Islet of Langerhans (tissue), 1 donor: ENCODE results near the gene PALLD.
"Not testable (repeated sequence)": the region's sequence is repeated elsewhere in the genome, so short reads cannot be mapped to it uniquely, and the experiment has no call there.

Source experiments
- FAIRE-seq: peaks from one replicate; lab custom pipeline; 2011; peaks lifted over from hg19 to GRCh38; lab: Jason Lieb, UNC

The PALLD gene

DNA sequence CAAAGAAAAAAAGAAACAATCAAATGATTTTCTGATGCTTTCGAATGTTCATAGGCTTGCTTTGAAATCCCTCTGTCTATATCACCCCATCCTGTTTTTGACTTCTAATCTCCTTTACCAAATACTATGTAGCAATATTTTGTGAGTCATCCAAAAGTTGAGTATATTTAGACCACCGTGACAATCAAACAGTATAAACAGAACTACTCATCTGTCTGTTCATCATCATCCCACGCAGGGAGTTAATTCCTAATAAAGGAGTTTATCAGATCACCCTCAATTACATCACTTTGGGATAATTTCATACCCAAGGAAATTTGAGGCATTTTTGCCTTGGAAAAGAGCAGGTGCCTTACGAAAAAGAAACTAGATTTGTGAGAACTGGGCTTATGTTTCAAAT lies 300.3 kb downstream of the PALLD start:
- peak; percentile 36 for FAIRE-seq

DNA sequence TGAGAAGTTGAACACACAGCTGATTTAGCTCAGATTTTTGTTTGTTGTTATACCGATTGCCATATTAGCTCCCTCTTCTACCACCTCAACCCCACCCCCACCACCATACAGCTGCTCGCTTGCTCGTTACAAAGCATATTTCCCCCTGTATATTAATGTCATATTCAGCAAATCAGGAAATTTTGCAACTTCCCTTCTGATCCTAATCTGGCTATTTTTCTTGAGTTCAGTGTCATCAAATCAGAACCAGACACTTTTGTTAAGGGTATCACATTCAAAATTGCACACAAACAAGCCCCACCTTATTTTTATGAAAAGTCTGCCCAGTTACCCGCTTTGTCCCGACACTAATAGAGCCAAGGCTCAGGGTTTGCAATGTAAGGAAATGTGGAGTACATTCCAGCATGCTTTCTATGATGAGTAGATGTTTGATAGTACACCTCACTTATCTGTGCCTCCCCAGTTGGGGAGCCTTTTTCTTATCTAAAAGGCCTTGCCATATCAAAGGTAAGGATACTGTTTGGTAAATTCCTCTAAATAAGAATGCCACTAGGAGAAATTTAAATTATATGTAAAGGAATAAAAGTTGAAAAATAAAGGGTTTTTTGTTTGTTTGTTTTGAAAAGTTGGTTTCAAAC lies 301.0 kb downstream of the PALLD start:
- FAIRE-seq, result no peak

GRCh38 chr4:168800926-168801325 lies 304.1 kb downstream of the PALLD start:
- FAIRE-seq, result no peak

- no peak for FAIRE-seq
Measured at GRCh38 chr4:168802222-168802621, 305.4 kb downstream of the PALLD start.

DNA sequence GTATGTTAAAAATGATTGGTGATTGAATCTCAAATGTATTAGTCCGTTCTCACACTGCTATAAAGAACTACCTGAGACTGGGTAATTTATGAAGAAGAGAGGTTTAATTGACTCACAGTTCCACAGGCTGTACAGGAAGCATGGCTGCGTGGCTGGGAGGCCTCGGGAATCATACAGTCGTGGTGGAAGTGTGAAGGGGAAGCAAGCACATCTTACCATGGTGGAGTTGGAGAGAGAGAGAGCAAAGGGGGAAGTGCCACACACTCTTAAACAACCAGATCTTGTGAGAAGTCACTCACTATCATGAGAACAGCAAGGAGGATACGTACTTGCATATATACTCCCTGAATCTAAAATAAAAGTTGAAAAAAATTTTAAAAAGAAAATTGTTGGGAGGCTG lies 306.2 kb downstream of the PALLD start:
- not testable (repeated sequence) for FAIRE-seq

DNA sequence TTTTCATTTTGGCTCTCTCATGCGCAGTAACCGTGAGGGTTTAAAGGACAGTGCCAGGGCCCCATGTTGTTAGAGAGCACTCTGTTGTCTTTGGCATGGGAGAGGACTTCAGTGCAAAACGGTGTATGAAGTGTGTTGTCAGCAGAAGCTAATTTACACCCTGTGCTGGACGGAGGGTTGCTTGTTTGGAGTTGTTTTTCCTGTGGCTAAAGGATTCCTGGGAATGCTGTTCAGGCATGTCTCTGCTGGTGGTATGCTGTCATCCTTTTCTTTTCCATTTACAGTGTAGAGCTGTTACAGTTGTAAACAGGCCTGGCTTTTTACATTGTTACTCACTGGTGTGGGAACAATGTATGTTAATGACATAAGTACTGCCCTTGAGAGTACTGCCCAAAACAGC lies 306.9 kb downstream of the PALLD start:
- no peak for FAIRE-seq

GRCh38 chr4:168804146-168804545 lies 307.3 kb downstream of the PALLD start:
- FAIRE-seq, result no peak

- no peak for FAIRE-seq
Measured at GRCh38 chr4:168805341-168805740, 308.5 kb downstream of the PALLD start.

- not testable (repeated sequence) for FAIRE-seq
Measured at GRCh38 chr4:168806247-168806646, 309.4 kb downstream of the PALLD start.

DNA sequence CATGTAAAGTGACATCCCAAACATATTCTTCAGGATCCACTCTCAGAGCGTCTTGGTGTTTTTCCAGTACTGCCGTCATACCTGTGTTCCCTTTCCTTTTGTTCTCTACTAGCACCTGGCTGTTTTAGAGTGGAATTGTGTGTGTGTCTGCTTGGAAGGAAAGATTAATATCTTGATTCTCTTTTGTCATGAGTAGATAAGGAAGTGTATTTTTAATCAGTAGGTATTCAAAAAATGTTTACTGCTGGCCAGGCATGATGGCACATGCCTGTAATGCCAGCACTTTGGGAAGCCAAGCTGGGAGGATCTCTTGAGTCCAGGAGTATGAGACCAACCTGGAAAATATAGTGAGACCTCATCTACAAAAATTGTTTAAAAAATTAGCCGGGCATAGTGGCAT lies 314.4 kb downstream of the PALLD start:
- no peak for FAIRE-seq

- FAIRE-seq, result no peak
Measured at GRCh38 chr4:168811786-168812651, 315.2 kb downstream of the PALLD start.

DNA sequence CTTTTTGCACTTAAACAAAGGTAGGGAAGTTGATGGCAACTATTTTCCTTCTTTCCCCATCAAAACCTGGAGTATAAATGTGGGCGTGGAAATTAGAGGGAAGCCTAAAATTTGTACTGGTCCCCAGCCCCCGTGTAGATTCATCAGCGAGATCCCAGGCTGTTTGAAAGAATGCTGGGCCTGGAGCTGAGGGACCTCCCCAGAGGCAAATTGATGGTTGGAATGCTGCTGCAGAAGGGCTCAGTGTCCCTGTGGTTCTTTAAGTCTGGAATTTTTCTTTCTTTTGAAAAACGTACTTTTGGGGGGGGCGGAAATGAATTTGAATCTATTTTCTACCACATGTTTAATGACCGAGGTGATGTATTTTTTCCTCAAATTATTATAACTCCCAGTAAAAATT lies 316.0 kb downstream of the PALLD start:
- no peak for FAIRE-seq

DNA sequence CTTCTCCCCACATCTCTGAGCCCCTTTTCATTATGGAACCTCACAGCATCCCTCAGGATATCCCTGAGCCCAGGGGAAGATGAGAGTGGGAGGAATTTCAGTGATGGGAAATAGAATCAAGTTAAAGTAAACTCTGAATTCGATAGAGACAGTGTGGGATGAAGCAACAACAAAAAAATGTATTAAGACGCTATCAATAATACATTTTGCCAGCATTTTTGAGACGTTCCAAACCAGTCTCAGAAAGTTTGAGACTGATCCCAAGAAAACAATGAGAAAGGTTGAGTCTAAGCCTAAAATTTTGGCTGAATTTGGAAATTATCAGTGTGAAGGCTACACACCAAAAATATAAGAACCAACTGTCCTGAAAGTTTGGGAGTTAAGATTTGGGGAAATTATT lies 317.0 kb downstream of the PALLD start:
- no peak for FAIRE-seq

DNA sequence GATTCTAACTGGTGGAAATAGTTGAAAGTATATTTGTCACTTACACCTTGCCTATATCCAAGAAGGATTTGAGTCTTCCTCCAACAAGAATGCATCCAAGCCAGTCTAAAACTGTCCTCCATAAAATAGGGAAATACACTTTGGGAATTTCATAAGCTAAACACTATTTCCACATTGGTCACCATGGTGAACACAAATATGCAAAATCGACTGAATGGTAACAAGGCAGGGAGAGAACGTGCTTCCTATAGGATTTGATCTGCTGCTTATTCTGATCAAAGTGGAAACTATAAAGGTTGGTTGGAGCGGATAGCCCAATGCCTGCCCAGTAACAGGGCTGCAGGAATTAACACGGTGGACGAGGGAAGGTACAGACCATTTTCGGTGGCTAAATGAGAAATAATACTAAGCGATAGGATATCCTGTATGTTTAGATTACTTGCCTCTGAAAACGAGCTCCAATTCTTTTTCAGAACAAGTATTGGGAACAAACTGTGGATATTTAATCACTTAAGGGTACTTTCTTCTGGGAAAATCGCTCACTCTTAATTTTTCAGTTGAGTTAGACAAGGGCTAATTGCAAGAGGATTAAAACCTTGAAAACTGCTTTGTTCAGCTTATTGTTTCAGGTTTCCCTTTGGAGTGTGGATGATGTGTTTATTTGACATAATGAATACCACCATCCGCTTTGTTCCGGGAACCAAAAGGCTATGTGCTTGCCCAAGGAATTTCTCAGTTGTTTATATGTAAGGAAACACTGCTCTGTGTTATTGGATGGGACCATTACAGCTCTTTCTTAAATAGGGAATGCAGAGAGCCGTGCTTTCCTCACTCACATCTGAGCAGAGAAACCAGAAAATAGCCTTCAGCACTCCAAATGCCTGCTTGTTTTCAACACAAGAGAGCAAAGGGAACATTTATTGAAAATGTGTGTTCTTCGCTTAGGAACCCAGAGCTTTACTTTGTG lies 318.8 kb downstream of the PALLD start:
- FAIRE-seq, result peak; percentile 24

- peak; percentile 88 for FAIRE-seq
Measured at GRCh38 chr4:168817370-168817769, 320.5 kb downstream of the PALLD start.

DNA sequence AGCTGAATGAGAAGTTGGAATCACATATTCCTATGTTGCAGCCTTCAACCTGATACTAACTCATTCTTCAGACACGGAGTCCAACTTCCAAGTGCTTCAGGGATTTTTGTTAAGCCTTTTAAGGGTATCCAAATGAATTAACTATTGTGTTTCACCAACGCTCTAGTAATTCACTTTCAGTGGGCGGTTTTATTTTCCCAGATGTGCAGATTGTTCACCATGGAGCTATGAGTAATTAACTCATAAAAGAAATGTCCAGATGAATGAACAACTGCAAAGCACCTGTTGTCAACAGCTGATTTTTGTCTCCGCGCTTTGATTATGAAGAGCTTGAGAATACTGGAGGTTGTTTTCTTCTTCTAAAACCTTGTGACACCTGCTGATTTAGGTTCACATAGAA lies 325.6 kb downstream of the PALLD start:
- no peak for FAIRE-seq

GRCh38 chr4:168825975-168826374 lies 329.1 kb downstream of the PALLD start:
- no peak for FAIRE-seq

- no peak for FAIRE-seq
Measured at GRCh38 chr4:168826620-168827019, 329.8 kb downstream of the PALLD start.

DNA sequence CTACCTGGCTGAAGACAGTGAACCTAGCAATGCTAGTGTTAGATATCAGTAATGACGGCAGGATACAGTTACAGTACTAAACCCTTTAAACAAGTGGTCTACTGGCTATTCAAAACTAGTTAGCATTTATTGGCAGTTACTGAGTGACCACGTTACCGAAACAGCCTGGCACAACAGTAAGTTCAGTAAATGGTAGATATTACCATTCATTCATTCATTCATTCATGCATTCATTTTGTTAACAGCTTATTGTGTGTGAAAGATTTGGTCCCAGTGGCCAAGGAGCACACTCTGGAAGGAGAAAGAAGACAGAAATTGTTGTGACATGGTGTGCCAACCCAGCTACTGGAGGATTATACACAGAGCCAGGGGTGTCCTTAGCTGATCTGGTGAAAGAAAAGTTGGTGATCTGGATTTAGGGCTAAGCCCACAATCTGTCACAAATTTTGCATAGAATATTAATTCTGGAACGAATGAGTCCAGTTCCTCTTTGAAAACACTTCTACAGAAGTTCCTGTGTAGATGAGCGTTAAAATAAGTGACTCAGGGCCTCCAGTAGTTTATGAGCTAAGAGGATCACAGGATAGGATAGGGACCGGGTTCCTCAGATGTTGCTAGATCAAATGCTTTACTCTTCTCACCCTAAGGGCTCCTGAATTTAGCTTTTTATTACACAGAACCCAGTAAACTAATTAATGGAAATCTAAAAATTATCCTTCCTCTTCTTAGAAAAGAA lies 334.1 kb downstream of the PALLD start:
- FAIRE-seq, result no peak

DNA sequence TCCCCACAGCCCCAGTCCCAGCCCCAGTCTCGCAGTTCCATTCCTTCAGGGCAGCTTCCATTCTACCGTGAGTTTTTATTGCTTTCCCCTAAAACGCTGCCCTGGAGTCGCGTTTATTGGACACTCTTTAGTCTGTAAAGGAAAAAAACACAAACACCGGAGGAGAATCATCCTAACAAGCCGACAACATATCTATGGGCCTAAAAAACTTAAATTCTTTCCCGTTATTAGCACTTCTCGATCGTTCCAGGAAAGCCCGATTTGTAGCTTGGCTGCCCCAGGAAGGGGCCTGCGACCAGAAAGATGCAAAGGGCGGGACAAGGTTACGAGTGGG lies 334.7 kb downstream of the PALLD start:
- FAIRE-seq, result no peak

DNA sequence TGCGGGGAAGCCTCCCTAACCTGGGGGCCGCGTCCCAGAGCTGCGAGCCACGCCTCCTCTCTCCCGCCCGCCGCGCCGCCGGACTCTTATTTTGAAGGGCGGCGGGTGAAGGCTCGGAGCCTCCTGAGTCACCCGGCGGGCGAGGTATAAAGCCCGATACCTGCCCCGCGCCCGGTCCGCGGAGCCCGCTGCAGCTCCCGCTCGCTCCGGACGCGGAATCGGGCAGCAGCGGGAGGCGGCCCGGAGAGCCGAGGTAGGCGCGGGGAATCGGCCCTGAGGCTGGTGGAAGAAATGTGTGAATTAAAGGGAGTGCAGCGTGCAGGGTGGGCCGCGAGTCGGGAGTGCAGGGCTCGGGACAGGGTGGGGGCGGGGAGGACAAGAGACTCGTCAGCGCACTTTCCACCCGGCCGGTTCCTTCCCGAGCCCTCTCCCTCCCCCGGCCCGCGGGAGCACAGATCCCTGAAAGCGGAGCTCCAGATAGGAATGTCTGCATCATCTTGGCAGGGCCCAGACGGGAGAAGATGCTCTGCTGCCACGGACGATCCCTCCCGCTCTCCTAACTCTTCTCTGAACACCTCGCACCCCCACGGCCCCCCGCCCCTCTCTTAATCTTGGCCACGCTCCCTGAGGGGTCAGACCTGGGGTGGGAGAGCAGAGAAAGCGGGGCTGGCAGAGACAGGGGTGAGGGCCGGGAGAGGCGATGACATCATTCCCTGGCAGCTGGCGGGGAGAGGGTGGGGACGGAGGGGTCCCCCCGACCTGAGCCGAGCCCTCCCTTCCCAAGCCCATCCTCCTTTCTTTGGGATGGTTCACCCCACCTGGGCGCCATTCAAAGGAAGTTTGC lies 335.3 kb downstream of the PALLD start:
- FAIRE-seq, result no peak
